Thyroid gland (tissue), 4 donors: Measurements from ENCODE around the gene IL10RA. TPM values are rescaled to one million over a fixed set of nuclear protein-coding genes. Genes with fewer than 3 reads are reported as not detected.

Experiments
- DNase-seq, 2 donors: peaks; one replicate each; pipeline ENCODE4 v3.0.0-alpha.2; 2019
- H3K27ac ChIP-seq, 3 donors: fragments of 200-600 bp; sonication (generic); 1 replicate in 2 of 3; 2 replicates in 1 of 3; pipeline ENCODE4 v1.5.1; 2016 to 2019; ENCODE audit warnings: mild to moderate bottlenecking in 1 of 3, moderate library complexity in 1 of 3
- H3K27me3 ChIP-seq: fragments of 200-600 bp; sonication (generic); one replicate; pipeline ENCODE4 v1.5.1; 2019
- H3K36me3 ChIP-seq, 2 donors: fragments of 200-600 bp; sonication (generic); one replicate each; pipeline ENCODE4 v1.5.1; 2016 to 2019
- H3K4me1 ChIP-seq, 2 donors: fragments of 200-600 bp; sonication (generic); one replicate each; pipeline ENCODE4 v1.5.1; 2017 to 2019
- H3K4me3 ChIP-seq, 3 donors: fragments of 200-600 bp; sonication (generic); replicated peaks in 1 of 3; 1 replicate in 2 of 3; 2 replicates in 1 of 3; pipeline ENCODE4 v1.5.1; 2016; ENCODE audit warnings: mild to moderate bottlenecking in 1 of 3
- H3K9me3 ChIP-seq: fragments of 200-600 bp; sonication (generic); one replicate; pipeline ENCODE4 v1.5.1; 2017
- CTCF ChIP-seq, 6 experiments: fragments of 200-600 bp in 3 of 6; fragments of 450-650 bp in 3 of 6; sonication (generic) in 3 of 6; IDR thresholded peaks; one replicate each; pipeline ENCODE4 v1.5.1; 2016 to 2019; ENCODE audit warnings: antibody characterized with exemption in 6 of 6, mild to moderate bottlenecking in 2 of 6, inconsistent platforms in 1 of 6, moderate library complexity in 1 of 6
- POLR2A ChIP-seq, 2 donors: fragments of 450-650 bp; IDR thresholded peaks; one replicate each; pipeline ENCODE4 v1.6.1; 2017; ENCODE audit warnings: antibody characterized with exemption in 2 of 2, mild to moderate bottlenecking in 2 of 2, moderate library complexity in 1 of 2
- WGBS, 2 donors: methylation state at CpG; one replicate each; pipeline ENCODE4 v1.1.5; 2017; 5-methylcytosine and 5-hydroxymethylcytosine counted together
- intact Hi-C: fragments of 100-400 bp; cut with DNase I; formaldehyde crosslinking; loops from one replicate; pipeline ENCODE4 v1.15.1; 2023
- total RNA-seq, 4 donors: library from RNA; depleted of rRNA; stranded (reverse); fragments of >200 nt; gene quantifications; one replicate each; pipeline ENCODE4 v1.2.3, GENCODE V29; 2016

Gene IL10RA
- total RNA-seq, 4 donors from 2014 or later, result 5.3 to 21.9 (median 10.6) TPM

- no peaks in the 10 kb centered on the region for H3K36me3 ChIP-seq
- H3K27me3 ChIP-seq, result no peaks in the 10 kb centered on the region
- peaks cover 12 to 21% of the 10 kb centered on the region in 2 donors for H3K4me1 ChIP-seq
- H3K27ac ChIP-seq, result no peak overlapping the region
- DNase-seq, result no peak
- H3K9me3 ChIP-seq, result no peaks in the 10 kb centered on the region
- intact Hi-C loops, result no loop called here
- 74 to 86% methylated on average over 4 of the region's 4 CpGs for WGBS, 2 donors
- H3K4me3 ChIP-seq, result no peak overlapping the region
- TF ChIP-seq CTCF (IDR thresholded peaks at IDR 0.05), result no peak
- no peak for TF ChIP-seq POLR2A (IDR thresholded peaks at IDR 0.05)
Measured at GRCh38 chr11:117970400-117971024, 15.7 kb upstream of the IL10RA start.

- Histone ChIP-seq H3K27ac (peak overlapping the region in 2 of 3 donors; percentile 18 to 43), H3K4me1 (peaks cover 12 to 21% of the 10 kb centered on the region in 2 donors), H3K36me3 (no peaks in the 10 kb centered on the region), H3K4me3 (no peak overlapping the region), H3K27me3 (no peaks in the 10 kb centered on the region), H3K9me3 (no peaks in the 10 kb centered on the region)
- no peak for TF ChIP-seq POLR2A (IDR thresholded peaks at IDR 0.05)
- TF ChIP-seq CTCF (IDR thresholded peaks at IDR 0.05), result no peak
- 92% methylated on average over 10 of the region's 10 CpGs for WGBS, 2 donors
- DNase-seq, result no peak
- intact Hi-C loops, result no loop called here
Measured at GRCh38 chr11:117972044-117972443, 14.2 kb upstream of the IL10RA start.

GRCh38 chr11:117972629-117973502 is 13.3 kb upstream of the IL10RA start:
- H3K4me1 ChIP-seq, result peaks cover 12 to 17% of the 10 kb centered on the region in 2 donors
- H3K4me3 ChIP-seq, result no peak overlapping the region
- no peak for TF ChIP-seq CTCF (IDR thresholded peaks at IDR 0.05)
- TF ChIP-seq POLR2A (IDR thresholded peaks at IDR 0.05), result no peak
- H3K9me3 ChIP-seq, result no peaks in the 10 kb centered on the region
- no peaks in the 10 kb centered on the region for H3K27me3 ChIP-seq
- no peaks in the 10 kb centered on the region for H3K36me3 ChIP-seq
- DNase-seq, result peak; percentile 55 to 62
- intact Hi-C loops, result no loop called here
- peak overlapping the region; percentile 18 to 43 (median 30) for H3K27ac ChIP-seq
- 18 to 29% methylated on average over 9 of the region's 9 CpGs for WGBS, 2 donors

GRCh38 chr11:117973503-117973860 is 12.7 kb upstream of the IL10RA start:
- H3K27me3 ChIP-seq, result no peaks in the 10 kb centered on the region
- no peaks in the 10 kb centered on the region for H3K9me3 ChIP-seq
- TF ChIP-seq POLR2A (IDR thresholded peaks at IDR 0.05) (no peak), CTCF (IDR thresholded peaks at IDR 0.05) (no peak)
- peaks cover 12 to 20% of the 10 kb centered on the region in 2 donors for H3K4me1 ChIP-seq
- intact Hi-C loops, result no loop called here
- no peak overlapping the region for H3K27ac ChIP-seq
- no peak overlapping the region for H3K4me3 ChIP-seq
- DNase-seq, result no peak
- no peaks in the 10 kb centered on the region for H3K36me3 ChIP-seq
- 96% methylated on average over 4 of the region's 4 CpGs for WGBS, 2 donors

GRCh38 chr11:117976445-117976844 is 9.7 kb upstream of the IL10RA start:
- Histone ChIP-seq H3K4me1 (peaks cover 20 to 46% of the 10 kb centered on the region in 2 donors), H3K4me3 (no peak overlapping the region), H3K27ac (no peak overlapping the region), H3K9me3 (no peaks in the 10 kb centered on the region), H3K27me3 (no peaks in the 10 kb centered on the region), H3K36me3 (no peaks in the 10 kb centered on the region)
- intact Hi-C loops, result no loop called here
- 83 to 98% methylated on average over 4 of the region's 4 CpGs for WGBS, 2 donors
- DNase-seq, result no peak
- TF ChIP-seq CTCF (IDR thresholded peaks at IDR 0.05), result no peak
- TF ChIP-seq POLR2A (IDR thresholded peaks at IDR 0.05), result no peak
